H1 (cell line): ENCODE measurements around the gene NELL2. TPM values are rescaled to one million over a fixed set of nuclear protein-coding genes. Genes with fewer than 3 reads are reported as not detected.

ENCODE experiments used
- CTCF ChIA-PET: fragments of 300-600 bp; sonication (Branson Sonifier 250); formaldehyde crosslinking; loops from one replicate; lab custom pipeline; 2021; ENCODE audit not compliant: partially characterized antibody; lab: Charles Lee
- POLR2A ChIA-PET: fragments of 300-600 bp; sonication (Branson Sonifier 250); formaldehyde crosslinking; loops from one replicate; lab custom pipeline; 2021; ENCODE audit warnings: inconsistent platforms; ENCODE audit not compliant: partially characterized antibody; lab: Charles Lee
- DNase-seq, 2 experiments: peaks; one replicate each; pipeline versions ENCODE4 v3.0.0 to v3.0.0-alpha.2; 2010 to 2022; ENCODE audit warnings: low spot score in 2 of 2, low read depth in 1 of 2, mixed read lengths in 1 of 2
- FAIRE-seq: peaks from 2 replicates; lab custom pipeline; 2011; peaks lifted over from hg19 to GRCh38; lab: Jason Lieb, UNC
- H2AFZ ChIP-seq: 2 replicates; pipeline ENCODE4 v1.8.1; 2012; ENCODE audit warnings: low read length, inconsistent platforms
- H2AK5ac ChIP-seq: 2 replicates; pipeline ENCODE4 v1.6.1; 2013; ENCODE audit warnings: low read depth, low read length
- H2BK120ac ChIP-seq: replicated peaks from 2 replicates; pipeline ENCODE3; 2013; ENCODE audit warnings: low read depth, low read length, inconsistent platforms
- H2BK12ac ChIP-seq: 2 replicates; pipeline ENCODE4 v1.6.1; 2013; ENCODE audit warnings: low read depth, low read length
- H2BK15ac ChIP-seq: 2 replicates; pipeline ENCODE4 v1.6.1; 2013; ENCODE audit warnings: low read length
- H2BK20ac ChIP-seq: 2 replicates; pipeline ENCODE4 v1.6.1; 2013; ENCODE audit warnings: low read length
- H2BK5ac ChIP-seq: 2 replicates; pipeline ENCODE4 v1.6.1; 2013; ENCODE audit warnings: low read depth, low read length
- H3K14ac ChIP-seq: 2 replicates; pipeline ENCODE4 v1.6.1; 2013; ENCODE audit warnings: inconsistent platforms; ENCODE audit not compliant: insufficient read length
- H3K18ac ChIP-seq: 2 replicates; pipeline ENCODE4 v1.6.1; 2013; ENCODE audit warnings: low read length; ENCODE audit errors: extremely low read depth
- H3K23ac ChIP-seq: 2 replicates; pipeline ENCODE4 v1.6.1; 2013; ENCODE audit warnings: inconsistent platforms; ENCODE audit not compliant: insufficient read length
- H3K23me2 ChIP-seq: 2 replicates; pipeline ENCODE4 v1.6.1; 2013; ENCODE audit warnings: low read depth, low read length
- H3K27ac ChIP-seq: 2 replicates; pipeline ENCODE4 v1.6.1; 2011; ENCODE audit warnings: low read depth, low read length, inconsistent platforms
- H3K27me3 ChIP-seq, 4 experiments: replicated peaks in 1 of 4; 1 replicate in 1 of 4; 2 replicates in 3 of 4; pipeline versions ENCODE4 v1.6.1 to v1.8.1; 2011 to 2013; ENCODE audit warnings: low read length in 3 of 4, mild to moderate bottlenecking in 3 of 4, inconsistent platforms in 2 of 4, mixed read lengths in 2 of 4, moderate library complexity in 1 of 4; ENCODE audit not compliant: control insufficient read depth in 3 of 4, insufficient read depth in 3 of 4; ENCODE audit errors: extremely low read depth in 1 of 4
- H3K36me3 ChIP-seq, 4 experiments: 2 replicates each; pipeline versions ENCODE4 v1.6.1 to v1.8.1; 2011 to 2013; ENCODE audit warnings: mild to moderate bottlenecking in 4 of 4, low read length in 3 of 4, moderate library complexity in 2 of 4, control low read depth in 1 of 4, inconsistent platforms in 1 of 4; ENCODE audit not compliant: insufficient read depth in 4 of 4, control insufficient read depth in 2 of 4
- H3K4ac ChIP-seq: replicated peaks from 2 replicates; pipeline ENCODE3; 2013; ENCODE audit warnings: low read length, low read depth, mixed read lengths, inconsistent platforms; ENCODE audit not compliant: insufficient read length
- H3K4me1 ChIP-seq, 4 experiments: replicated peaks in 1 of 4; 1 replicate in 1 of 4; 2 replicates in 3 of 4; pipeline versions ENCODE4 v1.6.1 to v1.8.1; 2011 to 2013; ENCODE audit warnings: low read length in 3 of 4, inconsistent platforms in 2 of 4, mixed read lengths in 1 of 4; ENCODE audit not compliant: insufficient read depth in 4 of 4, control insufficient read depth in 3 of 4
- H3K4me2 ChIP-seq, 2 experiments: 2 replicates each; pipeline versions ENCODE4 v1.6.1 to v1.8.1; 2011 to 2013; ENCODE audit warnings: low read depth in 2 of 2, low read length in 2 of 2, control low read depth in 1 of 2, inconsistent platforms in 1 of 2, mild to moderate bottlenecking in 1 of 2; ENCODE audit not compliant: insufficient read depth in 1 of 2
- H3K4me3 ChIP-seq, 4 experiments: fragments of 200-600, 300-600 bp in 1 of 4; sonication (generic), shearing (Covaris generic), sonication (Bioruptor Twin) in 1 of 4; 2 replicates each; pipeline versions ENCODE4 v1.5.1 to v1.8.1; 2011 to 2016; ENCODE audit warnings: low read length in 4 of 4, low read depth in 3 of 4, control low read depth in 2 of 4, inconsistent platforms in 2 of 4, mild to moderate bottlenecking in 2 of 4, mixed read lengths in 1 of 4, moderate library complexity in 1 of 4; ENCODE audit not compliant: insufficient read depth in 2 of 4; ENCODE audit errors: extremely low read depth in 1 of 4
- H3K56ac ChIP-seq: replicated peaks from 2 replicates; pipeline ENCODE3; 2013; ENCODE audit warnings: low read depth, mild to moderate bottlenecking, mixed read lengths, low read length, inconsistent platforms; ENCODE audit not compliant: insufficient read length
- H3K79me1 ChIP-seq: 2 replicates; pipeline ENCODE4 v1.6.1; 2013; ENCODE audit warnings: low read depth, low read length, control low read depth
- H3K79me2 ChIP-seq, 2 experiments: 2 replicates each; pipeline versions ENCODE4 v1.6.1 to v1.8.1; 2012 to 2013; ENCODE audit warnings: low read length in 2 of 2, mild to moderate bottlenecking in 2 of 2, inconsistent platforms in 1 of 2; ENCODE audit not compliant: insufficient read depth in 2 of 2, control insufficient read depth in 1 of 2
- H3K9ac ChIP-seq, 4 experiments: replicated peaks in 1 of 4; 1 replicate in 1 of 4; 2 replicates in 3 of 4; pipeline versions ENCODE4 v1.6.1 to v1.8.1; 2011 to 2013; ENCODE audit warnings: low read depth in 3 of 4, low read length in 3 of 4, control low read depth in 2 of 4, mild to moderate bottlenecking in 2 of 4, moderate library complexity in 2 of 4, inconsistent platforms in 1 of 4; ENCODE audit errors: extremely low read depth in 1 of 4
- H3K9me3 ChIP-seq, 2 experiments: 2 replicates each; pipeline versions ENCODE4 v1.6.1 to v1.8.1; 2012 to 2013; ENCODE audit warnings: mild to moderate bottlenecking in 2 of 2, moderate library complexity in 2 of 2, control low read depth in 1 of 2, inconsistent platforms in 1 of 2, low read depth in 1 of 2, low read length in 1 of 2, mixed read lengths in 1 of 2; ENCODE audit not compliant: insufficient read depth in 2 of 2
- H4K20me1 ChIP-seq, 2 experiments: replicated peaks in 1 of 2; 2 replicates each; pipeline versions ENCODE3 to v1.8.1; 2011 to 2013; ENCODE audit warnings: inconsistent platforms in 2 of 2, low read length in 2 of 2, mild to moderate bottlenecking in 1 of 2; ENCODE audit not compliant: insufficient read depth in 2 of 2, control insufficient read depth in 1 of 2
- H4K5ac ChIP-seq: 2 replicates; pipeline ENCODE4 v1.6.1; 2013; ENCODE audit warnings: low read length, low read depth, mixed read lengths, inconsistent platforms; ENCODE audit not compliant: insufficient read length
- H4K8ac ChIP-seq: 2 replicates; pipeline ENCODE4 v1.8.0; 2013; ENCODE audit warnings: mild to moderate bottlenecking, moderate library complexity, low read length, inconsistent platforms; ENCODE audit not compliant: insufficient read depth; ENCODE audit errors: extremely low read depth
- H4K91ac ChIP-seq: replicated peaks from 2 replicates; pipeline ENCODE3; 2013; ENCODE audit warnings: low read length, mixed read lengths, inconsistent platforms; ENCODE audit not compliant: insufficient read length
- EP300 ChIP-seq, 2 experiments: IDR thresholded peaks; 1 replicate in 1 of 2; 2 replicates in 1 of 2; pipeline ENCODE4 v1.6.1; 2011 to 2012; ENCODE audit warnings: low read depth in 2 of 2, low read length in 2 of 2, mild to moderate bottlenecking in 2 of 2, borderline replicate concordance in 1 of 2, inconsistent platforms in 1 of 2, moderate library complexity in 1 of 2
- GABPA ChIP-seq: IDR thresholded peaks from 2 replicates; pipeline ENCODE4 v1.6.1; 2011; ENCODE audit warnings: mild to moderate bottlenecking, low read length, moderate library complexity, borderline replicate concordance; ENCODE audit not compliant: insufficient read depth
- RAD21 ChIP-seq, 2 experiments: IDR thresholded peaks in 1 of 2; conservative IDR thresholded peaks in 1 of 2; 2 replicates each; pipeline ENCODE4 v1.6.1; 2011; ENCODE audit warnings: low read depth in 2 of 2, low read length in 2 of 2, improper control_type of control experiment in 1 of 2, inconsistent platforms in 1 of 2, mild to moderate bottlenecking in 1 of 2, moderate library complexity in 1 of 2
- WGBS, 2 experiments: shearing (Covaris generic) in 1 of 2; methylation state at CpG; one replicate each; pipeline versions ENCODE4 v1.1.6 to v1.1.7; 2013 to 2015; ENCODE audit warnings: low lambda C conversion rate in 2 of 2, mixed read lengths in 2 of 2, inconsistent platforms in 1 of 2, low coverage in 1 of 2, missing lambda C conversion rate in 1 of 2; ENCODE audit not compliant: insufficient replicate concordance in 2 of 2, insufficient coverage in 1 of 2, insufficient read length in 1 of 2; ENCODE audit errors: extremely low coverage in 1 of 2, missing lambda C conversion rate in 1 of 2; 5-methylcytosine and 5-hydroxymethylcytosine counted together
- polyA plus RNA-seq, 7 experiments: library from polyadenylated mRNA; depleted of rRNA in 3 of 7; stranded (reverse) in 5 of 7; unstranded in 2 of 7; fragments of >200 nt in 5 of 7; fragments of 200-250 nt in 2 of 7; gene quantifications; 1 replicate in 5 of 7; 2 replicates in 1 of 7; 4 replicates in 1 of 7; pipeline versions ENCODE4 v1.2.1 to v1.2.3, GENCODE V29; 2011 to 2013; ENCODE audit warnings: missing spikeins in 2 of 7, mixed read lengths in 2 of 7
- total RNA-seq: library from RNA; stranded (reverse); fragmentation: NEBNext Ultra II Directional; extraction: Animal tissue kit (Norgen Biotek cat#: 25700); gene quantifications from 2 replicates; pipeline ENCODE4 v1.2.1, GENCODE V29; 2021

Gene NELL2
- total and polyA plus RNA-seq, 2 of the 8 experiments (the other 6 are each of a cell fraction or from before 2014, with no cell fraction given) = 54.2 to 56.8 TPM

GRCh38 chr12:44546060-44546459 lies 330.1 kb downstream of the NELL2 start:
- no peak for DNase-seq
- Histone ChIP-seq H3K4me1 (no peaks in the 10 kb centered on the region), H3K27me3 (no peaks in the 10 kb centered on the region), H3K23ac (no peak overlapping the region), H2BK12ac (no peak overlapping the region), H3K9me3 (no peaks in the 10 kb centered on the region), H3K79me1 (no peaks in the 10 kb centered on the region), H2AFZ (no peak overlapping the region), H2BK15ac (no peak overlapping the region), H3K9ac (no peak overlapping the region), H2BK120ac (no peak overlapping the region), H3K36me3 (no peaks in the 10 kb centered on the region), H3K14ac (no peak overlapping the region), H2AK5ac (no peak overlapping the region), H4K91ac (no peak overlapping the region), H4K8ac (no peak overlapping the region), H4K5ac (no peak overlapping the region), H3K4me2 (no peak overlapping the region), H3K56ac (no peak overlapping the region), H3K23me2 (no peaks in the 10 kb centered on the region), H3K79me2 (no peaks in the 10 kb centered on the region), H2BK5ac (no peak overlapping the region), H2BK20ac (no peak overlapping the region), H4K20me1 (no peaks in the 10 kb centered on the region), H3K4ac (no peak overlapping the region), H3K27ac (no peak overlapping the region), H3K4me3 (no peak overlapping the region), H3K18ac (no peak overlapping the region)
- WGBS, 2 experiments = 100% methylated on average over 1 of the region's 1 CpG; no CpG with 5 or more reads in 1 of the 2 experiments
- ChIA-PET CTCF (interaction anchor here (0.9 to 1.2 kb wide), 2 partner anchors 34 to 532 kb away, joined by 3 to 4 read pairs; no protein-coding TSS in a partner anchor), POLR2A (no interaction called here)
- FAIRE-seq = no peak
- TF ChIP-seq EP300 (IDR thresholded peaks at IDR 0.05; ENCODE audit: borderline replicate concordance in 1 of 2, low read depth in 2 of 2, low read length in 2 of 2) (no peak), GABPA (no peak), RAD21 (IDR thresholded peaks at IDR 0.05 in 1 of 2, conservative IDR thresholded peaks at IDR 0.05 in 1 of 2; ENCODE audit: low read depth in 2 of 2, low read length in 2 of 2) (no peak)
